Measurements from ENCODE around the gene RGS3.

The RGS3 gene

GRCh38 chr9:113598883-113599282, 135.4 kb downstream of the RGS3 start:
- H3K4me3 ChIP-seq (ENCODE audit: low read depth, low read length), result no peak overlapping the region
- no peaks in the 10 kb centered on the region for H3K27me3 ChIP-seq
- TF ChIP-seq CTCF (IDR thresholded peaks at IDR 0.05; ENCODE audit: low read depth, low read length), result no peak
- H3K9me3 ChIP-seq, result no peaks in the 10 kb centered on the region
- peaks cover 15% of the 10 kb centered on the region for H3K4me1 ChIP-seq
- H3K36me3 ChIP-seq, result peaks cover 19% of the 10 kb centered on the region
- DNase-seq, result no peak

GRCh38 chr9:113599646-113600022, 136.1 kb downstream of the RGS3 start:
- no peak for DNase-seq
- Histone ChIP-seq H3K4me1 (peaks cover 15% of the 10 kb centered on the region), H3K27me3 (no peaks in the 10 kb centered on the region), H3K9me3 (no peaks in the 10 kb centered on the region), H3K4me3 (ENCODE audit: low read depth, low read length) (no peak overlapping the region), H3K36me3 (peaks cover 19% of the 10 kb centered on the region)
- no peak for TF ChIP-seq CTCF (IDR thresholded peaks at IDR 0.05; ENCODE audit: low read depth, low read length)

- no peaks in the 10 kb centered on the region for H3K9me3 ChIP-seq
- H3K4me1 ChIP-seq, result peaks cover 15% of the 10 kb centered on the region
- peaks cover 19% of the 10 kb centered on the region for H3K36me3 ChIP-seq
- DNase-seq, result no peak
- H3K27me3 ChIP-seq, result no peaks in the 10 kb centered on the region
- no peak for TF ChIP-seq CTCF (IDR thresholded peaks at IDR 0.05; ENCODE audit: low read depth, low read length)
- H3K4me3 ChIP-seq (ENCODE audit: low read depth, low read length), result no peak overlapping the region
Measured at GRCh38 chr9:113600023-113600823, 136.7 kb downstream of the RGS3 start.

- DNase-seq, result no peak
- Histone ChIP-seq H3K4me1 (peaks cover 15% of the 10 kb centered on the region), H3K4me3 (ENCODE audit: low read depth, low read length) (no peak overlapping the region), H3K27me3 (no peaks in the 10 kb centered on the region), H3K9me3 (no peaks in the 10 kb centered on the region), H3K36me3 (peaks cover 19% of the 10 kb centered on the region)
- TF ChIP-seq CTCF (IDR thresholded peaks at IDR 0.05; ENCODE audit: low read depth, low read length), result no peak
Measured at GRCh38 chr9:113600871-113601614, 137.5 kb downstream of the RGS3 start.

- no peak for TF ChIP-seq CTCF (IDR thresholded peaks at IDR 0.05; ENCODE audit: low read depth, low read length)
- DNase-seq, result no peak
- Histone ChIP-seq H3K4me3 (ENCODE audit: low read depth, low read length) (no peak overlapping the region), H3K36me3 (peaks cover 13% of the 10 kb centered on the region), H3K9me3 (no peaks in the 10 kb centered on the region), H3K27me3 (no peaks in the 10 kb centered on the region), H3K4me1 (peaks cover 15% of the 10 kb centered on the region)
Measured at GRCh38 chr9:113601656-113602055, 138.1 kb downstream of the RGS3 start.

Data from BE2C (cell line).